GM19455 (cell line): ENCODE results near the gene MYO5A.
"Not testable (repeated sequence)": the region's sequence is repeated elsewhere in the genome, so short reads cannot be mapped to it uniquely, and the experiment has no call there.

Source experiments
- ATAC-seq: cut with Tn5 transposase; IDR thresholded peaks from one replicate; pipeline ENCODE4 v1.9.1; 2021; ENCODE audit not compliant: unreplicated experiment

The MYO5A gene

GRCh38 chr15:52424856-52425431 is 103.7 kb downstream of the MYO5A start:
- ATAC-seq = no peak

GRCh38 chr15:52423852-52424251 is 104.8 kb downstream of the MYO5A start:
- ATAC-seq = no peak

GRCh38 chr15:52422001-52422400 is 106.7 kb downstream of the MYO5A start:
- no peak for ATAC-seq

GRCh38 chr15:52421029-52421428 is 107.7 kb downstream of the MYO5A start:
- no peak for ATAC-seq

GRCh38 chr15:52419494-52419893 is 109.2 kb downstream of the MYO5A start:
- no peak for ATAC-seq

GRCh38 chr15:52417957-52418356 is 110.7 kb downstream of the MYO5A start:
- no peak for ATAC-seq

- no peak for ATAC-seq
Observed at GRCh38 chr15:52417521-52417920, 111.2 kb downstream of the MYO5A start.

- ATAC-seq = not testable (repeated sequence)
Observed at GRCh38 chr15:52416566-52416965, 112.1 kb downstream of the MYO5A start.

- ATAC-seq = no peak
Observed at GRCh38 chr15:52415628-52416027, 113.1 kb downstream of the MYO5A start.

GRCh38 chr15:52414936-52415335 is 113.7 kb downstream of the MYO5A start:
- no peak for ATAC-seq

GRCh38 chr15:52408823-52409222 is 119.9 kb downstream of the MYO5A start:
- ATAC-seq = no peak

- ATAC-seq = no peak
Observed at GRCh38 chr15:52407374-52407773, 121.3 kb downstream of the MYO5A start.

- ATAC-seq = no peak
Observed at GRCh38 chr15:52406601-52407000, 122.1 kb downstream of the MYO5A start.

GRCh38 chr15:52405856-52406255 is 122.8 kb downstream of the MYO5A start:
- ATAC-seq = no peak

GRCh38 chr15:52397118-52397517 is 131.6 kb downstream of the MYO5A start:
- no peak for ATAC-seq

- ATAC-seq = no peak
Observed at GRCh38 chr15:52394118-52394517, 134.6 kb downstream of the MYO5A start.

GRCh38 chr15:52392008-52392687 is 136.5 kb downstream of the MYO5A start:
- no peak for ATAC-seq

- no peak for ATAC-seq
Observed at GRCh38 chr15:52391069-52391468, 137.6 kb downstream of the MYO5A start.

GRCh38 chr15:52385670-52386069 is 143.0 kb downstream of the MYO5A start:
- ATAC-seq = no peak

GRCh38 chr15:52383100-52383588 is 145.5 kb downstream of the MYO5A start:
- ATAC-seq = peak; percentile 41

- ATAC-seq = peak; percentile 13
Observed at GRCh38 chr15:52382647-52383046, 146.0 kb downstream of the MYO5A start.

GRCh38 chr15:52379395-52380106 is 149.1 kb downstream of the MYO5A start:
- peak; percentile 61 for ATAC-seq
